HG02981 (cell line): ENCODE results near the gene TAS1R1.

Experiments
- ATAC-seq: cut with Tn5 transposase; IDR thresholded peaks from one replicate; pipeline ENCODE4 v1.9.1; 2021; ENCODE audit warnings: mild to moderate bottlenecking, moderate library complexity; ENCODE audit not compliant: unreplicated experiment

The TAS1R1 gene

GRCh38 chr1:6601923-6602668 is 47.0 kb downstream of the TAS1R1 start:
- peak; percentile 34 for ATAC-seq

- peak; percentile 47 for ATAC-seq
These were observed 47.6 kb downstream of the TAS1R1 start, which contains the start of gene KLHL21 for GRCh38 chr1:6602669-6603237. Gene KLHL21, minus strand, starts transcription at chr1:6602869. Its CDS starts 52 bp downstream, at chr1:6602817.

DNA sequence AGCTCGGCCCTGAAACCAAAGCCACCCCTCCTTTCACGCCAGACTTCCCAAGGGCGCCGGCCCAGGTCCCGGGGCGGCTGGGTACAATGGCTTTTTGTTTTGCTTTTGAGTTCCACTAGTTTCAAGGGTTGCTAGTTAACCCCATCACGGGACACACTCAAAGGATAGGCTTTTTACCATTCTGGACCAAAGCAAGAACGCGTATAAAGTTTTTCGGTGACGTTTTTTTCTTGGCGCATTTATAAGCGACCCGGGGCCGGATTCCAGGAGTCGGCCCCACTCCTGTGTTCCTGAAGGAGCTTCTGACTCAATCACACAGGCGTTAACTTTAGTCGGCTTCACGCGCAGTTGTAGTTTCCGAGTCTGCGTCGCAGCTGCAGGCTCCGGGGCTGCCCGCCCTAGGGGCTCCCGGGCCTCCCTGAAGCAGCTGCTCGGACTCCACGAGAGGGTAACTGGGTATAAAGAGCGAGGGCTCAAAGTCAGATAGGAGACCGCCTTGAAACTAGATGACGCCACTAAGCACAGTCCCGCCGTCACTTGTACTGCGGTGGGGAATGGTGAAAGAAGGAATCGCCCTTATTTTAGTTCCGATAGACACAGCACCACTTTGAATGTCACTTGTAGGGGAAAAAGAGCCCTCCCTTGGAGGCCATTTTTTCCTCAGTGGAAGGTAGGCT is 48.3 kb downstream of the TAS1R1 start:
- ATAC-seq, result peak; percentile 30

GRCh38 chr1:6603915-6604558 is 48.9 kb downstream of the TAS1R1 start:
- no peak for ATAC-seq

DNA sequence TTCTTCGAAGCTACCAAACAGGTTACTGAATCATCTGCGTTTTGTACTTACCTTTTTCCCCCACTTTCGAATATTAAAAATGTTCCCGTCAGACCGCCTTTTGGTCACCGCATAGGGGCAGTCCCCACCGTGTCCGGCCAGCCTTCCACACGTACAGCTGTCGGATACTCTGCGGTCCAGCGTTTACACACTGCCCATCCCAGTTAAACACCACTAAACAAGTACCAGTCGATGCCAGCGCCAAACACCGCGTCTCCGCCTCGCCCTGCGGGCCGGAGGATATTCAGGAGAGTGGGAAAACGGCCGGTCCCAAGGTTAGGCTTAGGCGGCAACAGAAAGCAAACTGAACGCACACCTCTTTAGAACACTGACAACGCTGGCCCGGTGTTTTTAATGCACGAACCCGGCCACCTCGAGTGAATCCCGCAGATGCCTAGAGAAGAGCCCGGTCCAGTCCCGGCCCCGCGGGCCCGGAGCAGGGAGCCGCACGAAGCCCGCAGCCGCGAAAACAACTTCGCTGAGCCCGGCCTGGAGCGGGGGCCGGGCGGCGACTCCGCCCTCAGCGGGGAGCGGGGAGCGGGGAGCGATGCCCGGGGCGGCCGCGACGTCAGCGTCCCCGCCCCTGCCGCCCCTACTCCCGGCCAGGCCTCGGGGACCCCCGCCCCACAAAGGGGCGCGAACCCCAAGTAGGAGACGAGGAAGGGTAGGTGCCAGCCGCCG is 57.7 kb downstream of the TAS1R1 start:
- peak; percentile 29 for ATAC-seq

DNA sequence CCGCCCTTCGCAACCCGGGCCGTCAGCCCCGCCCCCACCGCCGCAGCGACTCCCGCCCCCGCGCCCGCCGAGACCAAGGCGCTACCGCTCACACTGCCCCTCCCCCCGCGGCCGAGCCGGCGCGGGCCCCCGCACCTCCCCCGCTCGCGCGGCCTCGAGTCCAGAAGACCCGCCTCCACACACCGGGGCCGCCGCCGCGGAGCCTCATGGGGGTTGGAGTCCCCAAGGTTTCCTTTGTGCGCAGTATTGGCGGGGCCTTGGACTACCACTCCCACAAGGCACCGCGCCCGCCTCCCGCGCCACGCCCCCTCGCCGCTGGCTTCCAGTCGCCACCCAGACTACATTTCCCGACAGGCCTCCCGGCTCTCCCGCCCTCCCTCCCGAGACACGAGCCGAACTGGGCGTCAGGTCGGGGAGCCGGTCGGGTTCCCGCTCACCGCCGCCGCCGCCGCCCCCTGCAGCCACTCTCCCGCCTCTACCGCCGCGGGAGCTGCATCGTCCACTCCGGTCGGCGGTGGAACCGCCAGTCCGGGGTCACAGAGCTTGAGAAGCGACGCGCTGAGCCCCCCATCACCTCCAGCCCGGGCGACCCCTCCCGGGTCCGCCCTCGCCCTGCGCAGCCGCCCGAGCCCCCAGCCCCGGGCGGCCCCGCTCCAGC is 58.4 kb downstream of the TAS1R1 start, which contains the start of gene PHF13:
TSS of gene PHF13 (plus strand) at position 371 of the 658 bp plus-strand sequence. CDS start 336 bp downstream, outside the sequence.
- peak; percentile 91 for ATAC-seq

- ATAC-seq, result peak; percentile 1
These were observed 59.2 kb downstream of the TAS1R1 start for GRCh38 chr1:6614019-6614928.

DNA sequence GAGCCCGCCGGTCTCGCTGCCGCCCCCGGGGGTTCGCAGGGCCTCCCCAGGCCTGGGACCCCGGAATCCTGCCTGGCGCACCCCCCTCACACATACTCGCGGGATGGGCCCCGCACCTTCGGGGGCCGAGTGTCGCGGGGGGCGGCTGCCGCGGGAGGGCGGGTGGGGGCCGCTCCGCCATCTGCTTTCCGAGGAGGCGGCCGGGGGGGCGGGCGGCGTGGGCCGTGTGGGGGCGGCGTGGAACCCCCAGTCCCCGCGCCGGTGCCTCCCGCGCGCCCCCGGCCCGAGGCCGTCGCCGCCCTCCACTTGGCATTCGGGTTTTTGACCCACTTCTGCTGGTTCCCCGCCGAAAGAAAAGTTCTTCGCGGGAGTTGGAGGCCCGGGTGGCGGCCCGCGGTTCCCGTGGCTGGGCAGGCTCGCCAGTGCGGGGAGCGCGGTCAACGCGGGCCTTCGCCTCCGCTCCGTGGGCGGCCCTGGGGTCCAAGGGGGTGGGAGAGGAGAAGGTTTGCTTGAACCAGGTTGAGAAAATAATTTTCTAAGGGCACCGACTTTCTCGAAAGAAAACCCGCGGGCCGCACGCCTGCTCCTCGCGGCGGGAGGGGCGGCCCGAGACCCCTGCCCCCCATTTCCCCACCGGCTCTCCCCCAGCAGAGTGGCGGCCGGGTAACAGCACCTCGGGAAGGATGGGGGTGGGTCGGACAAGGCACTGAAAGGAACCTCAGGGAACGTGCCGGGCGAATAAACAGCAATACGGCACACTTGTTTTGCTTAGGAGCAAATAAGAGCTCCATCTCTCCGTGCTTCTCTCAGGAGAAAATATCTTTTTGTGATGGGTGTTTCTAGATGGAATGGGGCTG is 60.0 kb downstream of the TAS1R1 start:
- no peak for ATAC-seq

DNA sequence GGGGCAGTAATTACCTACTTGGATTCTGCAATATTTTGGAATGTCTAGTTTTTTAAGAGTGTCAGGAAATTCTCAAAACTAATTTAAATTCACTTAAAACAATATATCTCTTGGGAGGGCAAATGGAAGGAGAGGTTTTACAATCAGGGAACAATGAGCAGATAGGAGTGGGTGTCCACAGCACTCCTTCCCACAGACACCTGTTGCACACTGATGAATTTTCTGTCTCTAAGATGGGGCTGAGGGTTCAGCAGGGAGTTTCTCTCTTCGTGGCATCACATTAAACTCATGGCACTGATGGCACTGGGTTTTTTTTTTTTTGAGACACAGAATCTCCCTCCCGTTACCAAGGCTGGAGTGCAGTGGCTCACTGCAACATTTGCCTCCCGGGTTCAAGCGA is 63.9 kb downstream of the TAS1R1 start:
- no peak for ATAC-seq

DNA sequence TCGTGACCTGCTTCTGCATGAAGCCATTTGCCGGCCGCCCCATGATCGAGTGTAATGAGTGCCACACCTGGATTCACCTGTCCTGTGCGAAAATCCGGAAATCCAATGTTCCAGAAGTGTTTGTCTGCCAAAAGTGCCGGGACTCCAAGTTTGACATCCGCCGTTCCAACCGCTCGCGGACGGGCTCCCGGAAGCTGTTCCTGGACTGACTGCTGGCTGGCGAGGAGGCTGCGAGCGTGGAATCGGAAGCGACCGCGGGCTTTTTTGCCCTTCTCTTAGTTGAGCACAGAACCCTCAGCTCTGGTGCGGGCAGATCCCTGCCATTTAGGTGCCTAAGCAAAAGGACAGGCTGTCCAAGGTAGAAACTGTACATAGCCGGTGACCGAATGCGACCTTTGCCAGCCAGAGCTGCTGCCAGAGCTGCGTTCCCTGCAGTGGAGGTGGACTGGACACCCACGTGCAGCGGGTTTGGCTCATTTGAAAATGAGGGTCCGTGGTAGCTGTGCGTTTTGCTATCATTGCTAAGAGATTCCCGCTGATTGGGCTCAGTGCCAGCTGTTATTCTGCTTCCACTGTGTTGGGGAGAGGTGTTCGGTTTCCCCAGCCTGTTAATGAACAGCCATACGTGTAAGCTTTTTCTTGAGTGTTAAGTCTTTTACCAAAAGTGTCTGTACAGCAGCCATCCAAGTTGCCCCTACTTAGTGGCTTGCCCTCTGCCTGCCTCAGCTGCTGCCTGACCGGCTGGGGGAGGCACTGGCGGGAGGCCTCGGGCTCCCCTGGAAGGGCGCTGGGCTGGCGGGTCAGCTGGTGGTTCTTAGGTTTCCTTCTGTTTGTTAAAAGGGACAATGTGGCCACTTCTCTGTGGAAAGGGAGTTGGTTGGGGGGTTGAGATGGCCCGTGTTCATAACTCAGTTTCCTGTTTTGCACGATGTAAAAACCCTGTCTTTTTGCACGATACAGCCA is 66.6 kb downstream of the TAS1R1 start:
- no peak for ATAC-seq

DNA sequence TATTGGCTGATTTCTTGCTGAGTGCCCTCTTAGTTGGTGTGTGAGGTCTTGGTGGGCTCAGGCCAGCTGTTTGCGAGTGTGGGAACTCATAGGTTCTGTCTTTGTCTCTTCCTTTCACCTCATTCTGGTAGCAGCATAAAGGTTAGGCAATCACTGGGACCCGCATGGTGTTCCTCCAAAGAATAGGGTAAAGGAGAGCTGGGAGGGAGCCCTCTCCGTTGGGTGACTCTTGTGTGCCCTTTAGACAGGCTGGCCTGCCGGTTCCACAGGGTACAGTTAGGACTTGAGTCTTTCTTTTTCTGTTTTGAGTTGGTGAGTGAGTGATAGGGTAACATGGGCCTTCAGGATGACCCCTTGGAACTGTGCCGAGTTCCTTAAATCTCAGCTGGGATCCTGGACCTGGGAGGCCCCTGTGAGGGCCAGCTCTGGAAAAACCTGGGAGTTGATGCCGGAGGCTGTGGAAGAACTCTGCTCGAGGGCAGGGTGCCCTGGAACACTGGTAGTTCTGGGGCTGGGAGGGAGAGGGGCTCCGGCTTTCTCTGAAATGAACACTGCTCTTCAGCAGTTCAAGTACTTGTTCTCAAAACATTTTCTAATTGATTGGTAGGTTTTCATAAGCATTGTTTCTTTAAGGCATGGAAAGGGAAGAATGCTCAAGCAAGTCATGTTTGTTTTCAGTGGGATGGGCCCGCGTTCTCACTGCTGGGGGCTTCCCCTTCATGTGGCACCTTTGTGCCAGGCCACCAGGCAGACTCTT is 67.5 kb downstream of the TAS1R1 start:
- ATAC-seq, result no peak

DNA sequence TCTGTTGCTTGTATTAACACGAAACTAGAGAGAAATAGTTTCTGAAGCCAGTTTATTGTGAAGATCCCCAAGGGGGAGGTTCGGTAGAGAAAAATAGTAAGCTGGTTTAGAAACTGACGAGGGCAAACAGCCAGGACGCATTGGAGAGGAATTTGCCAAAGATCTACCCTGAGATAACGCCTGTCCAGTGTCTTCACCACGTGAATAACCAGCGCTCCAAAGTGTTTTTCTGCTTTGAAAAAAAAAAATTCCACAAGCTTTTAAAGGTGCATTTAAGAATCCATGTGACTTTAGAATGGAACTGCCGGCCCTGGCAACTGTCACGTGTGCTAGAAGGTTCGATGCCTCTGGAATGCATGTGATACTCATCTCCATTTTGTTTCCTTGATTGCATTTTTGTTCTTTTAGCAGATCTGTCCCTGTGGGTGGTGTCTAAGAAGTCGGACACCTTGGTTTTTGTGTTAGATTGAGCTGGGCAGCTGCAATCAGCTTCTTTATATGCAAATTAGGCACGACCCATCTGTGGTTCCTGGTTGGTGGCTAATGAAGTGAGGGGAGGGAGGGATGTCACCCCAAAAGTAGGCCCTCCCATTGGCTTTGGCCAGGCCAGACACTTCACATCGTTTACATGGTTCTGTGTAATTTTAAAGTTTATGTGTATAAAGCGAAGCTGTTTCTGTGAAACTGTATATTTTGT is 68.3 kb downstream of the TAS1R1 start:
- ATAC-seq, result no peak

GRCh38 chr1:6624710-6625583 is 69.8 kb downstream of the TAS1R1 start, which contains the start of gene THAP3:
Gene THAP3, plus strand, starts transcription at chr1:6624868. Its CDS starts 351 bp downstream, at chr1:6625219.
- ATAC-seq, result peak; percentile 77

- peak; percentile 25 for ATAC-seq
These were observed 70.6 kb downstream of the TAS1R1 start for GRCh38 chr1:6625584-6626149.
